ENCODE results near the gene DENND4A. TPM values are rescaled to one million over a fixed set of nuclear protein-coding genes. Genes with fewer than 3 reads are reported as not detected.

DENND4A gene
- total and polyA plus RNA-seq, 2 of the 4 experiments (the other 2 are of a cell fraction), result 4.1 to 17.7 TPM

- DNase-seq (no peak), ATAC-seq (ENCODE audit: low read depth) (no peak)
- H2AK5ac ChIP-seq (ENCODE audit: low read depth, low read length), result no peak overlapping the region
- no peak overlapping the region for H2BK15ac ChIP-seq (ENCODE audit: low read depth, low read length)
- no CpG with 5 or more reads among the region's 2 CpGs for WGBS, 2 experiments (ENCODE audit: extremely low coverage in 2 of 2, insufficient read length in 1 of 2)
- no peak overlapping the region for H2BK5ac ChIP-seq (ENCODE audit: low read depth, low read length, poor library complexity, severe bottlenecking)
- dilution Hi-C loops (cut with HindIII; ENCODE audit: low sequenced_read_pairs, unreplicated experiment), result no loop called here
- no peaks in the 10 kb centered on the region for H3K27me3 ChIP-seq (ENCODE audit: control insufficient read depth, insufficient read depth, low read length)
- no peaks in the 10 kb centered on the region for H4K20me1 ChIP-seq (ENCODE audit: insufficient read depth, low read length)
- no peak overlapping the region for H2BK120ac ChIP-seq (ENCODE audit: low read depth, low read length)
- no peaks in the 10 kb centered on the region for H3K9me3 ChIP-seq (ENCODE audit: control insufficient read depth, insufficient read depth, low read length)
- H3K79me1 ChIP-seq (ENCODE audit: low read depth in 1 of 2, low read length in 2 of 2), result no peaks in the 10 kb centered on the region
- H3K23ac ChIP-seq (ENCODE audit: low read depth, low read length), result no peak overlapping the region; the same call in 1 of the 2 replicates
- ChIA-PET POLR2A (ENCODE audit: unreplicated experiment) (interaction anchor here (0.5 kb wide), 1 partner anchor 389 kb away, joined by 3 read pairs; no protein-coding TSS in a partner anchor), CTCF (interaction anchor here (1.0 kb wide), 1 partner anchor 236 kb away, joined by 3 read pairs; no protein-coding TSS in a partner anchor)
- no peak overlapping the region for H2AK9ac ChIP-seq (replicated peaks; ENCODE audit: low read depth, low read length, poor library complexity)
- no peak overlapping the region for H3K4ac ChIP-seq (ENCODE audit: low read depth, low read length)
- H3K4me2 ChIP-seq (ENCODE audit: low read depth, low read length), result no peak overlapping the region
- H4K5ac ChIP-seq (ENCODE audit: low read depth, low read length), result no peak overlapping the region
- intact Hi-C loops (cut with micrococcal nuclease), result no loop called here
- H3K36me3 ChIP-seq (ENCODE audit: control insufficient read depth, insufficient read depth, low read length), result no peaks in the 10 kb centered on the region; the same call in 1 of the 2 replicates
- H2BK20ac ChIP-seq (ENCODE audit: low read depth, low read length), result no peak overlapping the region
- no peak overlapping the region for H3K14ac ChIP-seq (replicated peaks; ENCODE audit: low read depth, low read length)
- no peak overlapping the region for H2AFZ ChIP-seq (replicated peaks; ENCODE audit: low read length, poor library complexity)
- H3K4me3 ChIP-seq (ENCODE audit: insufficient read depth, low read depth, low read length), result no peak overlapping the region
- H3K4me1 ChIP-seq (ENCODE audit: control insufficient read depth, insufficient read depth, low read length), result no peaks in the 10 kb centered on the region
- H3K9me1 ChIP-seq (ENCODE audit: insufficient read depth, low read length), result peaks cover 9% of the 10 kb centered on the region
- no peak overlapping the region for H3K27ac ChIP-seq (ENCODE audit: insufficient read depth, low read length)
- H4K91ac ChIP-seq (ENCODE audit: insufficient read depth, low read depth, low read length), result no peak overlapping the region
- no peak overlapping the region for H3K18ac ChIP-seq (ENCODE audit: low read depth, low read length)
- no peak overlapping the region for H3K9ac ChIP-seq (ENCODE audit: low read depth, low read length)
- BruUV-seq (replicated peaks), result no TSS peak
- no peak overlapping the region for H3K56ac ChIP-seq (ENCODE audit: extremely low read depth, insufficient read depth, low read length)
- H4K8ac ChIP-seq (ENCODE audit: low read depth in 2 of 2, low read length in 2 of 2), result no peak overlapping the region
- TF ChIP-seq, protein P1, sequence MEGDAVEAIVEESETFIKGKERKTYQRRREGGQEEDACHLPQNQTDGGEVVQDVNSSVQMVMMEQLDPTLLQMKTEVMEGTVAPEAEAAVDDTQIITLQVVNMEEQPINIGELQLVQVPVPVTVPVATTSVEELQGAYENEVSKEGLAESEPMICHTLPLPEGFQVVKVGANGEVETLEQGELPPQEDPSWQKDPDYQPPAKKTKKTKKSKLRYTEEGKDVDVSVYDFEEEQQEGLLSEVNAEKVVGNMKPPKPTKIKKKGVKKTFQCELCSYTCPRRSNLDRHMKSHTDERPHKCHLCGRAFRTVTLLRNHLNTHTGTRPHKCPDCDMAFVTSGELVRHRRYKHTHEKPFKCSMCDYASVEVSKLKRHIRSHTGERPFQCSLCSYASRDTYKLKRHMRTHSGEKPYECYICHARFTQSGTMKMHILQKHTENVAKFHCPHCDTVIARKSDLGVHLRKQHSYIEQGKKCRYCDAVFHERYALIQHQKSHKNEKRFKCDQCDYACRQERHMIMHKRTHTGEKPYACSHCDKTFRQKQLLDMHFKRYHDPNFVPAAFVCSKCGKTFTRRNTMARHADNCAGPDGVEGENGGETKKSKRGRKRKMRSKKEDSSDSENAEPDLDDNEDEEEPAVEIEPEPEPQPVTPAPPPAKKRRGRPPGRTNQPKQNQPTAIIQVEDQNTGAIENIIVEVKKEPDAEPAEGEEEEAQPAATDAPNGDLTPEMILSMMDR (conservative IDR thresholded peaks at IDR 0.05; ENCODE audit: low read depth, low read length), result no peak
- no peak for TF ChIP-seq BHLHE40 (IDR thresholded peaks at IDR 0.05; ENCODE audit: low read depth, low read length)
- TF ChIP-seq MAFK (IDR thresholded peaks at IDR 0.05; ENCODE audit: low read depth, low read length), result no peak
- no peak for TF ChIP-seq USF2 (IDR thresholded peaks at IDR 0.05; ENCODE audit: low read depth, low read length)
- TF ChIP-seq CEBPB (IDR thresholded peaks at IDR 0.05; ENCODE audit: low read depth, low read length), result no peak
- no peak for TF ChIP-seq POLR2A (IDR thresholded peaks at IDR 0.05; ENCODE audit: low read depth, low read length)
- no peak for TF ChIP-seq ELK1 (IDR thresholded peaks at IDR 0.05; ENCODE audit: borderline replicate concordance, low read depth, low read length)
- TF ChIP-seq SMC3 (IDR thresholded peaks at IDR 0.05; ENCODE audit: low read depth, low read length), result no peak
- TF ChIP-seq MAZ (IDR thresholded peaks at IDR 0.05; ENCODE audit: borderline replicate concordance, low read depth, low read length), result no peak
- TF ChIP-seq FOS (IDR thresholded peaks at IDR 0.05; ENCODE audit: low read depth, low read length), result no peak
- no peak for TF ChIP-seq RFX5 (IDR thresholded peaks at IDR 0.05; ENCODE audit: low read depth, low read length)
- TF ChIP-seq RCOR1 (IDR thresholded peaks at IDR 0.05; ENCODE audit: insufficient replicate concordance, low read length), result no peak
- TF ChIP-seq NFE2L2 (IDR thresholded peaks at IDR 0.05; ENCODE audit: low read depth, low read length), result no peak
- no peak for TF ChIP-seq RAD21 (IDR thresholded peaks at IDR 0.05; ENCODE audit: low read length)
- in situ Hi-C loops (cut with MboI; ENCODE audit: low sequenced_read_pairs), result loop anchor here (25.0 kb wide), 1 partner anchor 666 kb away; the partner anchor contains the start of gene DIS3L
Observed at GRCh38 chr15:65620833-65621232, 171.3 kb downstream of the DENND4A start.
